GM12878 (cell line): ENCODE data around the gene PLA2G15. TPM values are rescaled to one million over a fixed set of nuclear protein-coding genes. Genes with fewer than 3 reads are reported as not detected.

Source experiments
- ATAC-seq: fragments of 200-7000 bp; cut with Tn5 transposase; 3 replicates; pipeline ENCODE4 v1.9.1; 2020; ENCODE audit warnings: mild to moderate bottlenecking, moderate library complexity
- BruUV-seq: library from RNA; stranded (reverse); fragments of 400-500 nt; replicated peaks from 2 replicates; lab custom pipeline; 2021; lab: Mats Ljungman, UMichigan
- CTCF ChIA-PET: fragments of 300-600 bp; sonication (Branson Sonifier 250); formaldehyde crosslinking; extraction: SDS; loops from one replicate; lab custom pipeline; 2021; ENCODE audit warnings: inconsistent platforms; lab: Yijun Ruan, JAX
- POLR2A ChIA-PET: fragments of 350-600 bp; formaldehyde crosslinking; extraction: SDS; loops from one replicate; lab custom pipeline; 2021; ENCODE audit warnings: inconsistent platforms; lab: Charles Lee
- RAD21 ChIA-PET: fragments of 300-600 bp; sonication (Branson Sonifier 250); formaldehyde crosslinking; loops from one replicate; lab custom pipeline; 2023; ENCODE audit warnings: antibody characterized with exemption; ENCODE audit not compliant: unreplicated experiment; lab: Charles Lee
- SMC1A ChIA-PET: fragments of 300-600 bp; sonication (Branson Sonifier 250); formaldehyde crosslinking; loops from one replicate; lab custom pipeline; 2023; ENCODE audit not compliant: unreplicated experiment, uncharacterized antibody; lab: Charles Lee
- DNase-seq: peaks from one replicate; pipeline ENCODE4 v3.0.0-alpha.2; 2011; ENCODE audit warnings: low read depth, low spot score
- FAIRE-seq: peaks from 3 replicates; lab custom pipeline; 2011; peaks lifted over from hg19 to GRCh38; lab: Jason Lieb, UNC
- H2AFZ ChIP-seq: 2 replicates; pipeline ENCODE4 v1.6.0; 2011; ENCODE audit warnings: low read depth, low read length, control low read depth; ENCODE audit not compliant: control insufficient read depth
- H3K27ac ChIP-seq: 2 replicates; pipeline ENCODE4 v1.5.1; 2011; ENCODE audit warnings: control low read depth; ENCODE audit not compliant: control insufficient read depth, insufficient read depth
- H3K27me3 ChIP-seq, 2 experiments: replicated peaks in 1 of 2; 2 replicates each; pipeline versions ENCODE4 v1.6.0 to v1.6.1; 2011; ENCODE audit warnings: low read length in 1 of 2; ENCODE audit not compliant: control insufficient read depth in 2 of 2, insufficient read depth in 2 of 2
- H3K36me3 ChIP-seq, 2 experiments: 2 replicates each; pipeline ENCODE4 v1.5.1; 2011; ENCODE audit warnings: low read length in 1 of 2; ENCODE audit not compliant: control insufficient read depth in 2 of 2, insufficient read depth in 2 of 2
- H3K4me1 ChIP-seq: 2 replicates; pipeline ENCODE4 v1.6.1; 2011; ENCODE audit warnings: mild to moderate bottlenecking, low read length, moderate library complexity, mixed read lengths; ENCODE audit not compliant: control insufficient read depth, insufficient read depth
- H3K4me2 ChIP-seq: 2 replicates; pipeline ENCODE4 v1.6.0; 2011; ENCODE audit warnings: control low read depth; ENCODE audit not compliant: control insufficient read depth, insufficient read depth
- H3K4me3 ChIP-seq: fragments of 200-600 bp; sonication (generic); 2 replicates; pipeline ENCODE4 v1.5.1; 2016
- H3K79me2 ChIP-seq: 2 replicates; pipeline ENCODE4 v1.6.0; 2011; ENCODE audit warnings: low read length; ENCODE audit not compliant: control insufficient read depth, insufficient read depth
- H3K9ac ChIP-seq: 2 replicates; pipeline ENCODE4 v1.8.0; 2011; ENCODE audit warnings: low read length, control low read depth, mixed read lengths; ENCODE audit not compliant: control insufficient read depth, insufficient read depth
- H3K9me3 ChIP-seq: replicated peaks from 3 replicates; pipeline ENCODE4 v1.5.1; 2011; ENCODE audit warnings: mild to moderate bottlenecking, low read length; ENCODE audit not compliant: control insufficient read depth, insufficient read depth
- H4K20me1 ChIP-seq: 2 replicates; pipeline ENCODE4 v1.6.0; 2011; ENCODE audit not compliant: control insufficient read depth, insufficient read depth
- BMI1 ChIP-seq: fragments of 450-650 bp; IDR thresholded peaks from 2 replicates; pipeline ENCODE4 v1.6.1; 2016; ENCODE audit warnings: mild to moderate bottlenecking, moderate library complexity, borderline replicate concordance
- EP300 ChIP-seq, 2 experiments: fragments of 150-350 bp in 1 of 2; IDR thresholded peaks; 2 replicates each; pipeline ENCODE4 v1.6.1; 2011 to 2012; ENCODE audit warnings: low read depth in 2 of 2, low read length in 2 of 2, borderline replicate concordance in 1 of 2, improper control_type of control experiment in 1 of 2, inconsistent platforms in 1 of 2; ENCODE audit not compliant: control insufficient read depth in 1 of 2
- HDGF ChIP-seq: fragments of 450-650 bp; IDR thresholded peaks from 2 replicates; pipeline ENCODE4 v1.6.1; 2016; ENCODE audit warnings: antibody characterized with exemption
- IRF4 ChIP-seq: IDR thresholded peaks from 2 replicates; pipeline ENCODE4 v1.6.1; 2011; ENCODE audit warnings: low read depth, low read length
- IRF5 ChIP-seq: fragments of 450-650 bp; IDR thresholded peaks from 2 replicates; pipeline ENCODE4 v1.6.1; 2017; ENCODE audit warnings: borderline replicate concordance
- MEF2A ChIP-seq: IDR thresholded peaks from 2 replicates; pipeline ENCODE4 v1.6.1; 2011; ENCODE audit warnings: low read depth, mild to moderate bottlenecking, low read length, moderate library complexity; ENCODE audit not compliant: insufficient read depth
- NFIC ChIP-seq: IDR thresholded peaks from 2 replicates; pipeline ENCODE4 v1.6.1; 2012; ENCODE audit warnings: low read depth, mild to moderate bottlenecking, inconsistent platforms, low read length, moderate library complexity
- NR2F1 ChIP-seq: fragments of 450-650 bp; conservative IDR thresholded peaks from 2 replicates; pipeline ENCODE4 v1.6.1; 2017; ENCODE audit warnings: mild to moderate bottlenecking
- PML ChIP-seq: IDR thresholded peaks from 2 replicates; pipeline ENCODE4 v1.6.1; 2012; ENCODE audit warnings: low read length, inconsistent platforms
- SP1 ChIP-seq: IDR thresholded peaks from one replicate; pipeline ENCODE4 v1.6.1; 2011; ENCODE audit warnings: low read depth, low read length
- SUZ12 ChIP-seq: fragments of 200-600 bp; sonication (generic); IDR thresholded peaks from one replicate; pipeline ENCODE4 v1.6.1; 2018; ENCODE audit warnings: antibody characterized with exemption, mild to moderate bottlenecking; ENCODE audit not compliant: unreplicated experiment
- TCF3 ChIP-seq: IDR thresholded peaks from 2 replicates; pipeline ENCODE4 v1.6.1; 2012; ENCODE audit warnings: low read depth, mild to moderate bottlenecking, low read length, borderline replicate concordance; ENCODE audit not compliant: insufficient read depth
- ZNF207 ChIP-seq: fragments of 450-650 bp; IDR thresholded peaks from 2 replicates; pipeline ENCODE4 v1.6.1; 2014; ENCODE audit warnings: antibody characterized with exemption, mild to moderate bottlenecking, borderline replicate concordance
- ZNF274 ChIP-seq: IDR thresholded peaks from one replicate; pipeline ENCODE4 v1.8.0; 2011; ENCODE audit not compliant: insufficient read length, insufficient read depth
- ZNF687 ChIP-seq: fragments of 450-650 bp; IDR thresholded peaks from 2 replicates; pipeline ENCODE4 v1.6.1; 2017; ENCODE audit warnings: mild to moderate bottlenecking, moderate library complexity
- ZZZ3 ChIP-seq: IDR thresholded peaks from 2 replicates; pipeline ENCODE4 v1.6.1; 2011; ENCODE audit warnings: low read depth; ENCODE audit not compliant: control insufficient read depth, insufficient read length
- WGBS: methylation state at CpG from one replicate; pipeline ENCODE4 v1.1.6; 2016; ENCODE audit warnings: low lambda C conversion rate; ENCODE audit not compliant: insufficient replicate concordance, insufficient coverage; ENCODE audit errors: missing lambda C conversion rate; 5-methylcytosine and 5-hydroxymethylcytosine counted together
- in situ Hi-C: fragments of 300-500 bp; cut with MboI; formaldehyde crosslinking; loops from 9 replicates; pipeline ENCODE4 v1.14.3; 2018; ENCODE audit warnings: mixed read lengths
- intact Hi-C: fragments of 100-400 bp; cut with micrococcal nuclease; formaldehyde crosslinking; loops from one replicate; pipeline ENCODE4 v1.14.2; 2022; ENCODE audit not compliant: unreplicated experiment
- polyA plus RNA-seq, 11 experiments: library from polyadenylated mRNA; depleted of rRNA in 4 of 11; unstranded in 6 of 11; stranded (reverse) in 5 of 11; fragments of >200 nt; fragmentation: Nextera tagmentation in 4 of 11; fragmentation: Illumina TruSeq in 1 of 11; extraction: Ambion mirVana in 4 of 11; extraction: Trizol in 1 of 11; gene quantifications; 1 replicate in 1 of 11; 2 replicates in 10 of 11; pipeline versions ENCODE4 v1.2.1 to v1.2.3, GENCODE V29; 2011 to 2016; ENCODE audit warnings: inconsistent platforms in 2 of 11, missing spikeins in 2 of 11, low read depth in 1 of 11
- total RNA-seq, 4 experiments: library from RNA; depleted of rRNA in 3 of 4; stranded (reverse); fragments of >200 nt in 3 of 4; fragmentation: Illumina TruSeq in 1 of 4; extraction: Trizol in 1 of 4; gene quantifications; 2 replicates each; pipeline versions ENCODE4 v1.2.1 to v1.2.3, GENCODE V29; 2013 to 2021

PLA2G15 gene
- total and polyA plus RNA-seq, 10 of the 15 experiments (the other 5 are each of a cell fraction or from before 2014, with no cell fraction given) = 0.31 to 9.4 (median 6.8) TPM

- TF ChIP-seq HDGF (no peak), EP300 (IDR thresholded peaks at IDR 0.05; ENCODE audit: borderline replicate concordance in 1 of 2, control insufficient read depth in 1 of 2, low read depth in 2 of 2, low read length in 2 of 2) (no peak), NR2F1 (no peak), SP1 (no peak), IRF5 (no peak), ZNF274 (no peak)
These were observed 34.8 kb downstream of the PLA2G15 start (continued) for GRCh38 chr16:68279726-68280558.

GRCh38 chr16:68281368-68282063, 36.3 kb downstream of the PLA2G15 start:
- H3K4me2 ChIP-seq = peak overlapping the region; percentile 14; the same call in 1 of the 2 replicates
- H3K27ac ChIP-seq = peak overlapping the region; percentile 36; the same call in 1 of the 2 replicates
- CTCF ChIA-PET = interaction anchor here (1.0 to 3.5 kb wide), 2 partner anchors 9 to 19 kb away, joined by 3 to 25 read pairs; partner anchors contain the start of gene SLC7A6
- SMC1A ChIA-PET = interaction anchor here (16.5 kb wide), 1 partner anchor 13 kb away, joined by 253 read pairs; the partner anchor contains the start of gene SLC7A6
- no peak for ATAC-seq
- no peak for FAIRE-seq
- no peaks in the 10 kb centered on the region for H3K9me3 ChIP-seq
- in situ Hi-C loops = no loop called here
- peaks cover 7 to 8% of the 10 kb centered on the region in 2 experiments for H3K36me3 ChIP-seq
- BruUV-seq = no TSS peak
- peaks cover 49% of the 10 kb centered on the region for H3K4me1 ChIP-seq
- RAD21 ChIA-PET = interaction anchor here (1.4 kb wide), 1 partner anchor 8 kb away, joined by 3 read pairs; no protein-coding TSS in a partner anchor
- H2AFZ ChIP-seq = no peak overlapping the region
- no peaks in the 10 kb centered on the region for H4K20me1 ChIP-seq
- H3K9ac ChIP-seq = no peak overlapping the region
- DNase-seq = no peak
- intact Hi-C loops = no loop called here
- H3K4me3 ChIP-seq = no peak overlapping the region
- H3K79me2 ChIP-seq = peaks cover 48% of the 10 kb centered on the region
- POLR2A ChIA-PET = interaction anchor here (11.1 kb wide), 1 partner anchor 10 kb away, joined by 177 read pairs; no protein-coding TSS in a partner anchor
- H3K27me3 ChIP-seq = no peaks in the 10 kb centered on the region
- 75% methylated on average over 4 of the region's 4 CpGs for WGBS
- TF ChIP-seq SUZ12 = no peak
- TF ChIP-seq MEF2A = no peak
- no peak for TF ChIP-seq NFIC
- no peak for TF ChIP-seq IRF4
- no peak for TF ChIP-seq PML
- TF ChIP-seq TCF3 = no peak
- TF ChIP-seq ZZZ3 = no peak
- no peak for TF ChIP-seq BMI1
- TF ChIP-seq ZNF207 = no peak
- TF ChIP-seq ZNF687 = no peak
